ENCODE measurements around the gene ERRFI1. TPM values are rescaled to one million over a fixed set of nuclear protein-coding genes. Genes with fewer than 3 reads are reported as not detected.

The ERRFI1 gene
- total RNA-seq, 4 donors from 2014 or later: 59.9 to 133 (median 85.0) TPM

DNA sequence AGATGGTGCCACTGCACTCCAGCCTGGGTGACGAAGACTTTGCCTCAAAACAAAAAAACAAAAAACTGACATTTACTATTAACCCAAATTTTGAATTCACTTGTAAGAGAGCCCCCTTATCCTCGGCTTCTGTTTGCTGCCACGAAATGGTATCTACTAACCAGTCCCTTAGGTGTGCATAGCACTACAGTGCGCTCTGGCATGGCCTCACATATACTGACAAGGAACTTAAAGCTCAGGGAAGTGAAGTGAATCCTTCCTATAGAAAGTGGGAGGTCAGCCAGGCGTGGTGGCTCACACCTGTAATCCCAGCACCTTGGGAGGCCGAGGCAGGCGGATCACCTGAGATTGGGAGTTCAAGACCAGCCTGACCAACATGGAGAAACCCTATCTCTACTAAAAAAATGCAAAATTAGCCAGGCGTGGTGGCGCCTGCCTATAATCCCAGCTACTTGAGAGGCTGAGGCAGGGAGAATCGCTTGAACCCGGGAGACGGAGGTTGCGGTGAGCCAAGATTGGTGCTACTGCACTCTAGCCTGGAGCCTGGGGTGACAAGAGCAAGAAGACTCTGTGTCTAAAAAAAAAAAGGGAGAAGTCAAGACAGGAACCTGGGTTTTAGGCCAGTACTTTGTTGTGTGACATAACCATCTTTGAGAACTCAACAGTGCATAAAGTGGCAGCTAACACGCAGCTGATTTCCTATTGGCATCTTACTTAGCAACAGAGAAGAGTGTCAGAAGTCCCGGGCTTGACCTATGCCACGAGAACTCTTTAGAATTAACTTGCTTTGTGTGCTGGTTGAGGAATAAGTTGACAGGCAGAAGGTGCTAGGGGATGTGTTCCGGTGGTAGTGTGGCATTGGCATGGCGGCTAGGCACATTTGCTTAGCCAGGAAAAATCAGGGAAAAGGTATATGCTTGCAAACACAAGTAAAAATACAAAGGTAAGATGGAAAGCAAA, 16.8 kb downstream of the ERRFI1 start:
- WGBS, 2 donors: 93 to 96% methylated on average over 18 of the region's 18 CpGs
- H3K27me3 ChIP-seq: no peaks in the 10 kb centered on the region
- intact Hi-C loops (cut with DNase I): no loop called here
- H3K36me3 ChIP-seq: peaks cover 23 to 36% of the 10 kb centered on the region in 2 donors
- no peaks in the 10 kb centered on the region for H3K9me3 ChIP-seq
- no peak for TF ChIP-seq POLR2A (IDR thresholded peaks at IDR 0.05)
- TF ChIP-seq, protein P1, sequence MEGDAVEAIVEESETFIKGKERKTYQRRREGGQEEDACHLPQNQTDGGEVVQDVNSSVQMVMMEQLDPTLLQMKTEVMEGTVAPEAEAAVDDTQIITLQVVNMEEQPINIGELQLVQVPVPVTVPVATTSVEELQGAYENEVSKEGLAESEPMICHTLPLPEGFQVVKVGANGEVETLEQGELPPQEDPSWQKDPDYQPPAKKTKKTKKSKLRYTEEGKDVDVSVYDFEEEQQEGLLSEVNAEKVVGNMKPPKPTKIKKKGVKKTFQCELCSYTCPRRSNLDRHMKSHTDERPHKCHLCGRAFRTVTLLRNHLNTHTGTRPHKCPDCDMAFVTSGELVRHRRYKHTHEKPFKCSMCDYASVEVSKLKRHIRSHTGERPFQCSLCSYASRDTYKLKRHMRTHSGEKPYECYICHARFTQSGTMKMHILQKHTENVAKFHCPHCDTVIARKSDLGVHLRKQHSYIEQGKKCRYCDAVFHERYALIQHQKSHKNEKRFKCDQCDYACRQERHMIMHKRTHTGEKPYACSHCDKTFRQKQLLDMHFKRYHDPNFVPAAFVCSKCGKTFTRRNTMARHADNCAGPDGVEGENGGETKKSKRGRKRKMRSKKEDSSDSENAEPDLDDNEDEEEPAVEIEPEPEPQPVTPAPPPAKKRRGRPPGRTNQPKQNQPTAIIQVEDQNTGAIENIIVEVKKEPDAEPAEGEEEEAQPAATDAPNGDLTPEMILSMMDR (IDR thresholded peaks at IDR 0.05): no peak
- peaks cover 11 to 26% of the 10 kb centered on the region in 2 donors for H3K4me1 ChIP-seq
- no peak overlapping the region for H3K27ac ChIP-seq
- DNase-seq: no peak
- no peak overlapping the region for H3K4me3 ChIP-seq (replicated peaks in 1 of 3)

DNA sequence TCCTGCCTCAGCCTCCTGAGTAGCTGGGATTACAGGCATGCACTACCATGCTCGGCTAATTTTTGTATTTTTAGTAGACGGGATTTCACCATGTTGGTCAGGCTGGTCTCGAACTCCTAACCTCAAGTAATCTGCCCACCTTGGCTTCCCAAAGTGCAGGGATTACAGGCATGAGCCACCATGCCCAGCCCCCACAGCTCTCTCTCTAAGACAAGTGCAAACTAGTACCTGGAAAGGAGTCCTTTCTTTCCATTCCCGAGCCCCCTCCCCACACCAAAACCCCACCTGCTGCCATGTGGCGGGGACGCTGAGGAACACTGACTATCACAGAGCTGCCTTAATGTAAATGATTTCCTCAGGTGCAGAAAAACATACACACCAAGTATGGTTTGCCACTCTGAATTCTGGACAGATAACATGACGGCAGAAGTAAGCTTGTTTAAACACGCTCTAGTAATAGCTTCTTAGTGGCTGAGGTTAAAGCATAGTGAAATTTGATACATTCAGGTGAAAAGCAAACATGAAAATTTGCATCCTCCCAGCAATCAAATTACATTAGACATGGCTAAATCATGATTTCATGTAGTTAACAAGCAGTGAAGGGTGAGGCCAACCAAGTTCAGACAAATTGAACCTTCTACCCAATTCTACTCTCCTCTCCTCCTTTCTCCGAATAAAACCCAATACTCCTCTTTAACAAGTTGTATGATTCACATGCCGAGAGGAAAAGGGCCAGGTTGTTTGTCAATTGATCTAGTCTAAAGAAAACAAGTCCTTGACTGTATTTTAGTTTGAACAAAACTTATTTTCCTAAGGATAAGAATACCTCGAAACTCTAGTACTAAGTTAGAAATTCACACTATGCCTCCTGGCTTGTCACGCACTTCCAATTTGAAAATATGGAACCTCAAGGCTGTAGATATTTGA, 19.8 kb downstream of the ERRFI1 start:
- peaks cover 11 to 34% of the 10 kb centered on the region in 2 donors for H3K4me1 ChIP-seq
- no peaks in the 10 kb centered on the region for H3K9me3 ChIP-seq
- no peak overlapping the region for H3K4me3 ChIP-seq (replicated peaks in 1 of 3)
- DNase-seq: no peak
- peak overlapping the region in 2 of 3 donors; percentile 51 to 76 for H3K27ac ChIP-seq
- intact Hi-C loops (cut with DNase I): no loop called here
- no peaks in the 10 kb centered on the region for H3K27me3 ChIP-seq
- WGBS, 2 donors: 69 to 78% methylated on average over 12 of the region's 12 CpGs
- no peak for TF ChIP-seq POLR2A (IDR thresholded peaks at IDR 0.05)
- TF ChIP-seq, protein P1 (IDR thresholded peaks at IDR 0.05): no peak
- peaks cover 5 to 6% of the 10 kb centered on the region in 2 donors for H3K36me3 ChIP-seq

DNA sequence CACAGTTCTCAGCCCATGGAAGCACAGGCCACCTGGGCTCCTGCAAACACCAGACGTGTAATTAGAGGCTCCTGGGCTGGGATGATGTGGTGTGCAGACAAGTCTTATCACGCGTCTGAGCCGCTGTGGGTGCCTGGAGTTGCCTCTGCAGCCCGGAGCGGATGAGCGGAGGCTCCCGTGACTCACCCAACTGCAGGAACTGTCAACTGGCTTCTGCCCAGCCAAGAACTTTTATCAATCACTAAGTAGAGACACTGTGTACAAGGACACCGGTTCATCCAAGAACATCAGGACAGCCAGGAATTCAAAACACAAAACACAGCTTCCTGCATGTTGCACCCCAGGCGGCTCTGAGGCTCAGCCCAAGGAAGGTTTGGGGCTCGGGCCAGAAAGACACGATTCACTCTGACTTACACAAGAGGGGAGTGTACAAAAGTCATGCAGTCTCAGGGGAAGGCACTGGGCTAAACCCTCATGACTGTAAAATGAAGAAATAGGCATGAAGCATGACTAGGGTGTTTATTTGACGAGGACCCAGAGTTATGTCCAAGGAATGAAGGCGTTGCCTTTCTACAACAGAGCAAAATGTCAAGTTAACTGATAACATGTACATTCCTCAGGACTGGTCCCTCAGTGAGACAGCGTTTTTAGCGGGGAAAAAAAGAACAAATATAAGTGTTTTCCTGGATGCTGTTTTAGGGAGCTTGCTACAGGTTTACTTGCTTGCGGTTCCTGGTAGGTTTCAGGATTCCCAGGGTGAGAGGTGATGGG, 21.1 kb downstream of the ERRFI1 start:
- Histone ChIP-seq H3K36me3 (peaks cover 0 to 4% of the 10 kb centered on the region in 2 donors), H3K9me3 (no peaks in the 10 kb centered on the region), H3K4me1 (peaks cover 11 to 34% of the 10 kb centered on the region in 2 donors), H3K27me3 (no peaks in the 10 kb centered on the region), H3K4me3 (replicated peaks in 1 of 3) (no peak overlapping the region), H3K27ac (peak overlapping the region; percentile 13 to 76 (median 67))
- peak; percentile 52 to 59 for DNase-seq
- no peak for TF ChIP-seq POLR2A (IDR thresholded peaks at IDR 0.05)
- TF ChIP-seq, protein P1 (IDR thresholded peaks at IDR 0.05): no peak
- 47 to 60% methylated on average over 12 to 17 of the region's 17 CpGs for WGBS, 2 donors
- intact Hi-C loops (cut with DNase I): no loop called here

DNA sequence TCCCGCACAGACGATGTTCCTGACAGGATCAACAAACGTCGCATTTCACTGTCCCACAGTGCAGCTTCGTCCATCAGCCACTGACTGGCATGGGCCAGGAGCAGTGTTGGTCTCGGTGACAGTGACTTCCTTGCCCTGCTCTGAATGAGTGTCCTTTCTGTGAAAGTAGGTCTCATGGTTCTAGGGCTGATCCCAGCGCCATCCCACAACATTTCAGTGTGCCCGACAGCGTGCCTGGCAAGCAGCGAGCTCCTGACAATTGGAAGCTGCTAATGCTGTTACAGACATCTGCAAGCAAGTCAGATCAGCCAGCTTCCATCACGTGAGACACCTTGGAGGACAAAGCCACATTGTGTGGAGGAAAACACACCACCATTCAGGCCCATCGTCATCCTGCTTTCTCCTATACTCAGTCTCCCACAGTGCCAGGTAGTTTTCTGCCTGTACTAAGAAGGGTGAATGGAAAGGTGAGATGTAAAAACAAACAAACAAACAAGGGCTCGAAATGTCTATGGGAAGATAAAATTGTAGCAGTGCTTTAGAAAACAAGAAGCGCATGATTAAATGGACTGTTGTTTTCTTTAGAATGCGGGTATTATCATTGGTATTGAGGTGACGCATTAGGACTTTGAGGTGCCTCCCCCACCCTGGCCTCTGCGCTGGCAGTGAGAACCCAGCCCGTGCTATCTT, 21.9 kb downstream of the ERRFI1 start:
- peak overlapping the region; percentile 13 to 67 (median 59) for H3K27ac ChIP-seq
- intact Hi-C loops (cut with DNase I): no loop called here
- DNase-seq: no peak
- TF ChIP-seq, protein P1 (IDR thresholded peaks at IDR 0.05): no peak
- TF ChIP-seq POLR2A (IDR thresholded peaks at IDR 0.05): no peak
- WGBS, 2 donors: 78 to 81% methylated on average over 15 to 18 of the region's 18 CpGs
- H3K36me3 ChIP-seq: peaks cover 0 to 2% of the 10 kb centered on the region in 2 donors
- peaks cover 11 to 34% of the 10 kb centered on the region in 2 donors for H3K4me1 ChIP-seq
- no peaks in the 10 kb centered on the region for H3K27me3 ChIP-seq
- H3K4me3 ChIP-seq (replicated peaks in 1 of 3): no peak overlapping the region
- no peaks in the 10 kb centered on the region for H3K9me3 ChIP-seq
